ENCODE measurements around the gene RNF215. TPM values are rescaled to one million over a fixed set of nuclear protein-coding genes. Genes with fewer than 3 reads are reported as not detected.

The RNF215 gene
- total RNA-seq, 1 experiment from 2014 or later, result 6.4 TPM

DNA sequence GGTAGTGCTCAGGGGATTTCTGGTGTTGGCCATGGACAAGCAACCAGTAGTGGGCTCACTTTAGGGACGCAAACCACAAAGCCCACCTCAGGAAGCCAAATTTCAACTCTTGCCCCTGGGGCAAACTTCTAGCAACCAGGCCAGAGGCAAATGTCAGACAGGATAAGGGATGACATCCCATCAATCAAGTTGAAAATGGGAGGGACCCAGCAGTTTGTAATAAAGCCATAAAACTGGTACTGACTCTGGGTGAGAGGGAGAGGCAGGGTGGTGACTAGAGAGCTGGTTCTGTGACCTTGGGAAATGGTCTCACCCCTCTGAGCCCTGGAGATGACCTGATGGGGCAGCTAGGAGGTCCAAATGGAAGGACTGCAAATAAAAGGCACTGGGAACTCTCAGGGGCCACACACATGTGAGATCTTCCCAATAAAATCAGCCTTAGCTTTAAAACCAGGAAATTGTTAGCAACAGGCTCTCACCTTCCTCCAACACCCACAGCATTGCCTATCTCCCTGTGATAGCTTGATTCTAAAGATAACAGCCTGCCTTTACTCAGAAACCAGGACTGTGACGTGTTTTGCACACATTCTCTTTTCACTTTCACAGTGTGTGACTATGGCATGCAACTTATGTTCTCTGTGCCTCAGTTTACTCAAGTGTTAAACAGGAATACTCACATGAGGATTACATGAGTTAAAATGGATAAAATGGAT is 54.1 kb downstream of the RNF215 start:
- DNase-seq (ENCODE audit: low spot score), result no peak

DNA sequence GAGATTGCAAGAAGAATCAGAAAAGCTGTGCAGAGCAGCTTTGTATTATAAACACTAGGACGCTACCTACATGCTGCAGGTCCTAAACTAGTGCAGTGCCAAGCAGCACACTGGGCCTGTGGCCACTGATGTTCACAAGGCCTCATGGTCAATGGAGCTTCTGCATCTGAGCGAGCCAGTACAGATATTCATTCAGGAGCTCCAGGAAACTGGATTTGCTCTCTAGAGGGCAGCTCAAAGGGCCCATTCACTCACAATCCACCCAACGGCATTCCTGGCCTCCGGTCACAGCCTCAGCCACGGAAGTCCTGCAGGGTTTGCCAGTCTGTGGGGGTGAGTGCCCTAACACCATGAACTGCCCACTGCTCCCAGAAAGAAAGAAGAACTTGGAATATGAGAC is 54.7 kb downstream of the RNF215 start:
- no peak for DNase-seq (ENCODE audit: low spot score)

Other genes starting within 250 kb of the RNF215 start
- gene LIF, start 140.7 kb downstream of the RNF215 start, total RNA-seq (2014; rRNA removed; shearing (Covaris generic)), result 2.2 and 3.9 TPM in 2 replicates
- not detected in 2 replicates for gene OSM, start 120.6 kb downstream of the RNF215 start, total RNA-seq (2014; rRNA removed; shearing (Covaris generic))
- 2.9 and 6.6 TPM in 2 replicates for gene CASTOR1, start 97.9 kb downstream of the RNF215 start, total RNA-seq (2014; rRNA removed; shearing (Covaris generic))
- gene TBC1D10A, start 60.5 kb downstream of the RNF215 start, total RNA-seq (2014; rRNA removed; shearing (Covaris generic)), result 7.5 and 8.4 TPM in 2 replicates
- gene SF3A1, start 30.5 kb downstream of the RNF215 start, total RNA-seq (2014; rRNA removed; shearing (Covaris generic)), result 14.5 and 45.6 TPM in 2 replicates
- gene CCDC157, start 30.4 kb downstream of the RNF215 start, total RNA-seq (2014; rRNA removed; shearing (Covaris generic)), result 0.70 and 1.4 TPM in 2 replicates
- gene SEC14L2, start 9.6 kb upstream of the RNF215 start, total RNA-seq (2014; rRNA removed; shearing (Covaris generic)), result 2.4 and 7.8 TPM in 2 replicates
- 45.6 and 47.0 TPM in 2 replicates for gene MTFP1, start 38.4 kb upstream of the RNF215 start, total RNA-seq (2014; rRNA removed; shearing (Covaris generic))
- gene SEC14L3, start 84.6 kb upstream of the RNF215 start, total RNA-seq (2014; rRNA removed; shearing (Covaris generic)), result not detected in 2 replicates
- gene SEC14L4, start 118.3 kb upstream of the RNF215 start, total RNA-seq (2014; rRNA removed; shearing (Covaris generic)), result not detected in 2 replicates
- gene SEC14L6, start 159.3 kb upstream of the RNF215 start, total RNA-seq (2014; rRNA removed; shearing (Covaris generic)), result not detected in 2 replicates
- gene GAL3ST1, start 187.3 kb upstream of the RNF215 start, total RNA-seq (2014; rRNA removed; shearing (Covaris generic)), result not detected in 2 replicates
- gene PES1, start 204.5 kb upstream of the RNF215 start, total RNA-seq (2014; rRNA removed; shearing (Covaris generic)), result 59.5 and 74.2 TPM in 2 replicates
- gene TCN2, start 219.8 kb upstream of the RNF215 start, total RNA-seq (2014; rRNA removed; shearing (Covaris generic)), result 6.1 and 7.6 TPM in 2 replicates
- 0.56 and 1.8 TPM in 2 replicates for gene SLC35E4, start 248.4 kb upstream of the RNF215 start, total RNA-seq (2014; rRNA removed; shearing (Covaris generic))